CD14-positive monocyte (primary cell): ENCODE results near the gene ARHGAP15. TPM values are rescaled to one million over a fixed set of nuclear protein-coding genes. Genes with fewer than 3 reads are reported as not detected.

Source experiments
- DNase-seq, 3 donors: peaks; one replicate each; pipeline ENCODE4 v3.0.0-alpha.2; 2011 to 2022
- H2AFZ ChIP-seq: 2 replicates; pipeline ENCODE4 v1.6.0; 2012; ENCODE audit warnings: mild to moderate bottlenecking, low read depth, low read length, inconsistent platforms; ENCODE audit not compliant: insufficient read depth, poor library complexity, severe bottlenecking
- H3K27ac ChIP-seq, 2 donors: 1 replicate in 1 of 2; 2 replicates in 1 of 2; pipeline ENCODE4 v1.5.1; 2012 to 2013; ENCODE audit warnings: low read length in 2 of 2, control low read depth in 1 of 2, inconsistent platforms in 1 of 2, low read depth in 1 of 2, mild to moderate bottlenecking in 1 of 2
- H3K27me3 ChIP-seq, 2 donors: one replicate each; pipeline versions ENCODE4 v1.6.0 to v1.6.1; 2011 to 2013; ENCODE audit warnings: low read length in 2 of 2; ENCODE audit not compliant: control insufficient read depth in 2 of 2, insufficient read depth in 2 of 2
- H3K36me3 ChIP-seq, 2 donors: replicated peaks in 1 of 2; 1 replicate in 1 of 2; 2 replicates in 1 of 2; pipeline versions ENCODE4 v1.5.1 to v1.6.1; 2012 to 2013; ENCODE audit warnings: low read length in 2 of 2, control low read depth in 1 of 2, inconsistent platforms in 1 of 2, mild to moderate bottlenecking in 1 of 2; ENCODE audit not compliant: insufficient read depth in 2 of 2, control insufficient read depth in 1 of 2
- H3K4me1 ChIP-seq, 2 donors: 1 replicate in 1 of 2; 2 replicates in 1 of 2; pipeline versions ENCODE4 v1.5.1 to v1.6.1; 2012 to 2013; ENCODE audit warnings: low read length in 2 of 2, control low read depth in 1 of 2, inconsistent platforms in 1 of 2, mild to moderate bottlenecking in 1 of 2, moderate library complexity in 1 of 2; ENCODE audit not compliant: insufficient read depth in 2 of 2, control insufficient read depth in 1 of 2
- H3K4me2 ChIP-seq: replicated peaks from 2 replicates; pipeline ENCODE3; 2012; ENCODE audit warnings: low read length, moderate library complexity, mild to moderate bottlenecking; ENCODE audit not compliant: poor library complexity, severe bottlenecking; ENCODE audit errors: extremely low read depth
- H3K4me3 ChIP-seq, 3 experiments: fragments of 200-600 bp in 1 of 3; sonication (generic) in 1 of 3; replicated peaks in 1 of 3; 1 replicate in 2 of 3; 2 replicates in 1 of 3; pipeline ENCODE4 v1.5.1; 2011 to 2013; ENCODE audit warnings: low read length in 3 of 3, mild to moderate bottlenecking in 3 of 3, control low read depth in 2 of 3, low read depth in 2 of 3, inconsistent platforms in 1 of 3, moderate library complexity in 1 of 3
- H3K79me2 ChIP-seq: 2 replicates; pipeline ENCODE4 v1.6.0; 2012; ENCODE audit warnings: mild to moderate bottlenecking, control low read depth, inconsistent platforms, low read length, moderate library complexity; ENCODE audit not compliant: insufficient read depth
- H3K9ac ChIP-seq: 2 replicates; pipeline ENCODE4 v1.6.0; 2017; ENCODE audit warnings: low read length, mild to moderate bottlenecking; ENCODE audit not compliant: insufficient read depth, poor library complexity, severe bottlenecking
- H3K9me3 ChIP-seq, 2 donors: replicated peaks in 1 of 2; 1 replicate in 1 of 2; 2 replicates in 1 of 2; pipeline versions ENCODE4 v1.5.1 to v1.6.1; 2012 to 2013; ENCODE audit warnings: low read length in 2 of 2, control low read depth in 1 of 2; ENCODE audit not compliant: control insufficient read depth in 1 of 2, insufficient read depth in 1 of 2
- H4K20me1 ChIP-seq: 2 replicates; pipeline ENCODE4 v1.6.0; 2012; ENCODE audit warnings: mild to moderate bottlenecking, low read length, control low read depth, moderate library complexity; ENCODE audit not compliant: insufficient read depth
- H3K27ac Mint-ChIP-seq, 7 donors: one replicate each; pipeline ENCODE4 v1.8.0; 2020; ENCODE audit warnings: mild to moderate bottlenecking in 7 of 7, mixed read lengths in 7 of 7, moderate library complexity in 6 of 7, inconsistent platforms in 2 of 7
- H3K27me3 Mint-ChIP-seq, 3 donors: one replicate each; pipeline ENCODE4 v1.8.0; 2021 to 2022; ENCODE audit warnings: low read depth in 3 of 3, mild to moderate bottlenecking in 3 of 3, mixed read lengths in 3 of 3, moderate library complexity in 3 of 3, inconsistent platforms in 1 of 3
- H3K36me3 Mint-ChIP-seq, 2 donors: one replicate each; pipeline ENCODE4 v1.8.0; 2020; ENCODE audit warnings: mixed read lengths in 2 of 2, inconsistent platforms in 1 of 2, mild to moderate bottlenecking in 1 of 2
- H3K4me1 Mint-ChIP-seq: one replicate; pipeline ENCODE4 v1.8.0; 2020; ENCODE audit warnings: mild to moderate bottlenecking, mixed read lengths
- H3K4me3 Mint-ChIP-seq, 2 donors: one replicate each; pipeline ENCODE4 v1.8.0; 2020; ENCODE audit warnings: mild to moderate bottlenecking in 2 of 2, mixed read lengths in 2 of 2, moderate library complexity in 1 of 2
- H3K9me3 Mint-ChIP-seq, 7 donors: one replicate each; pipeline ENCODE4 v1.8.0; 2020 to 2022; ENCODE audit warnings: mixed read lengths in 7 of 7, mild to moderate bottlenecking in 6 of 7, moderate library complexity in 6 of 7, inconsistent platforms in 2 of 7
- WGBS: methylation state at CpG from one replicate; pipeline ENCODE4 v1.1.5; 2013; ENCODE audit warnings: missing lambda C conversion rate; ENCODE audit not compliant: insufficient coverage; 5-methylcytosine and 5-hydroxymethylcytosine counted together
- intact Hi-C, 2 donors: fragments of 100-400 bp; cut with micrococcal nuclease; formaldehyde crosslinking; loops; one replicate each; pipeline versions ENCODE4 v1.15.0 to v1.15.1; 2023
- polyA plus RNA-seq, 3 donors: library from polyadenylated mRNA; depleted of rRNA in 1 of 3; unstranded in 2 of 3; stranded (reverse) in 1 of 3; fragments of 300-500 nt in 2 of 3; fragments of >200 nt in 1 of 3; fragmentation: Illumina TruSeq in 2 of 3; gene quantifications; 1 replicate in 2 of 3; 2 replicates in 1 of 3; pipeline ENCODE4 v1.2.3, GENCODE V29; 2012 to 2021
- TF ChIP-seq, protein P1 (sequence below): fragments of 200-600 bp; IDR thresholded peaks from one replicate; pipeline ENCODE4 v1.8.0; 2022; ENCODE audit warnings: antibody characterized with exemption, mild to moderate bottlenecking

ARHGAP15 gene
- polyA plus RNA-seq, 3 donors, result 35.4 to 50.9 (median 50.7) TPM

DNA sequence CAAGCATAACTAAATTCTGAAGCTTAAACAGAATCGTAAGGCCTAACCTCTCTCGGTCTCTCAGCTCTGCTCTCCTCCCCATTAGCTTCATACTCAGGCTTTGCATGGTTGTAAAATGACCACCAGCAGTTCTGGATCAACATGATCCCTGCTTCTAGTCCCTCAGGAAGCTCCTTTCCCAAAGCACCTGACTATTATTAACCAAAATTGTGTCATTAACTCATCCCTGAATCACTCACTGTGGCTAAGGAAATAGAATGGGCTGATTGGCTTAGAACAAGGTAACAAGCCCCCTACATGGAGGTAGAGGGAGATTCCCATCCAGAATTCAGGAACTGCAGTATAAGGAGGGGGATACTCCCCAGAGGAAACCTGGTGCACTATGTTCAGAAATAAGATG lies 448.3 kb downstream of the ARHGAP15 start:
- no peak overlapping the region for H3K27ac Mint-ChIP-seq
- peaks cover 14% of the 10 kb centered on the region for H3K4me1 Mint-ChIP-seq
- 100% methylated on average over 2 of the region's 2 CpGs for WGBS
- Histone ChIP-seq H4K20me1 (no peaks in the 10 kb centered on the region), H3K36me3 (peaks cover 0 to under 1% of the 10 kb centered on the region in 2 donors), H3K27me3 (no peaks in the 10 kb centered on the region), H3K4me3 (no peak overlapping the region), H3K79me2 (no peaks in the 10 kb centered on the region), H3K27ac (no peak overlapping the region), H3K9ac (no peak overlapping the region), H3K4me2 (no peak overlapping the region), H3K4me1 (peaks cover 0 to 8% of the 10 kb centered on the region in 2 donors), H2AFZ (no peak overlapping the region), H3K9me3 (no peaks in the 10 kb centered on the region)
- H3K4me3 Mint-ChIP-seq, result no peak overlapping the region
- TF ChIP-seq, protein P1, sequence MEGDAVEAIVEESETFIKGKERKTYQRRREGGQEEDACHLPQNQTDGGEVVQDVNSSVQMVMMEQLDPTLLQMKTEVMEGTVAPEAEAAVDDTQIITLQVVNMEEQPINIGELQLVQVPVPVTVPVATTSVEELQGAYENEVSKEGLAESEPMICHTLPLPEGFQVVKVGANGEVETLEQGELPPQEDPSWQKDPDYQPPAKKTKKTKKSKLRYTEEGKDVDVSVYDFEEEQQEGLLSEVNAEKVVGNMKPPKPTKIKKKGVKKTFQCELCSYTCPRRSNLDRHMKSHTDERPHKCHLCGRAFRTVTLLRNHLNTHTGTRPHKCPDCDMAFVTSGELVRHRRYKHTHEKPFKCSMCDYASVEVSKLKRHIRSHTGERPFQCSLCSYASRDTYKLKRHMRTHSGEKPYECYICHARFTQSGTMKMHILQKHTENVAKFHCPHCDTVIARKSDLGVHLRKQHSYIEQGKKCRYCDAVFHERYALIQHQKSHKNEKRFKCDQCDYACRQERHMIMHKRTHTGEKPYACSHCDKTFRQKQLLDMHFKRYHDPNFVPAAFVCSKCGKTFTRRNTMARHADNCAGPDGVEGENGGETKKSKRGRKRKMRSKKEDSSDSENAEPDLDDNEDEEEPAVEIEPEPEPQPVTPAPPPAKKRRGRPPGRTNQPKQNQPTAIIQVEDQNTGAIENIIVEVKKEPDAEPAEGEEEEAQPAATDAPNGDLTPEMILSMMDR, result no peak
- no peaks in the 10 kb centered on the region for H3K9me3 Mint-ChIP-seq
- H3K27me3 Mint-ChIP-seq, result no peaks in the 10 kb centered on the region
- intact Hi-C loops, result no loop called here
- H3K36me3 Mint-ChIP-seq, result peaks cover 5 to 12% of the 10 kb centered on the region in 2 donors
- DNase-seq, result no peak

DNA sequence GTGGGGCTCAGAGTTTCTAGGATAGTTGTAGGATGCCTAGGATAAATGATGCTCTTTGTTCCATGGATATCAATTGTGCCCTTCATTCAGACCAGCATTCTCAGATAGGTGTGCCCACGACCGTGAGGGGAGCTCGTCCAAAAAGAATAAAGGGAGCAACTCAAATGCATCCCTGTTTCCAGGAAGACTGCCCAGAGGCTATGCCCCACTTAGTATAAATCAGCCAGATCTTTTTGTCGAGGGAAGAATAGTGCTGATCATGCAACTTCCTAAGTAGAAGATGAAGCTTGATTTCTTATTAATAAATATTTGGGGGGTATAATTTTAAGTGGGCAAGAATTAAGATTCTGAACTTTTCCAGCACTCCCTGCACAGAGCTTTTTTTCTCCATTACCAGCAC lies 450.2 kb downstream of the ARHGAP15 start:
- Mint-ChIP-seq H3K9me3 (no peaks in the 10 kb centered on the region), H3K27ac (no peak overlapping the region), H3K4me3 (no peak overlapping the region), H3K27me3 (no peaks in the 10 kb centered on the region), H3K4me1 (peaks cover 14% of the 10 kb centered on the region), H3K36me3 (peaks cover 6 to 15% of the 10 kb centered on the region in 2 donors)
- Histone ChIP-seq H3K4me2 (no peak overlapping the region), H2AFZ (no peak overlapping the region), H3K79me2 (no peaks in the 10 kb centered on the region), H3K4me3 (no peak overlapping the region), H4K20me1 (no peaks in the 10 kb centered on the region), H3K9ac (no peak overlapping the region), H3K27me3 (no peaks in the 10 kb centered on the region), H3K36me3 (no peaks in the 10 kb centered on the region), H3K9me3 (no peaks in the 10 kb centered on the region), H3K27ac (no peak overlapping the region), H3K4me1 (peaks cover 0 to 8% of the 10 kb centered on the region in 2 donors)
- WGBS, result 100% methylated on average over 4 of the region's 4 CpGs
- intact Hi-C loops, result no loop called here
- TF ChIP-seq, protein P1, result no peak
- DNase-seq, result no peak
